MM.1S (cell line): ENCODE results near the gene CNOT10.

ENCODE experiments used
- DNase-seq: peaks from one replicate; pipeline ENCODE4 v3.0.0-alpha.2; 2015
- H2AFZ ChIP-seq: fragments of 300-600 bp; sonication (generic); 2 replicates; pipeline ENCODE4 v1.6.0; 2016; ENCODE audit warnings: antibody characterized with exemption, low read length
- H3F3A ChIP-seq: fragments of 300-600 bp; sonication (generic); 2 replicates; pipeline ENCODE4 v1.6.1; 2016; ENCODE audit warnings: mild to moderate bottlenecking, antibody characterized with exemption, low read length, moderate library complexity, mixed read lengths; ENCODE audit not compliant: insufficient read depth
- H3K27ac ChIP-seq: fragments of 300-600 bp; sonication (generic); 2 replicates; pipeline ENCODE4 v1.5.1; 2016; ENCODE audit warnings: mild to moderate bottlenecking, low read length
- H3K27me3 ChIP-seq: fragments of 300-600 bp; sonication (generic); replicated peaks from 2 replicates; pipeline ENCODE4 v1.6.0; 2016; ENCODE audit warnings: low read length; ENCODE audit not compliant: insufficient read depth
- H3K36me3 ChIP-seq: fragments of 300-600 bp; sonication (generic); replicated peaks from 2 replicates; pipeline ENCODE4 v1.6.1; 2016; ENCODE audit warnings: mild to moderate bottlenecking, low read length, mixed read lengths; ENCODE audit not compliant: insufficient read depth
- H3K4me1 ChIP-seq: fragments of 300-600 bp; sonication (generic); 2 replicates; pipeline ENCODE4 v1.6.1; 2016; ENCODE audit warnings: low read length, mixed read lengths
- H3K4me2 ChIP-seq: fragments of 300-600 bp; sonication (generic); 2 replicates; pipeline ENCODE4 v1.6.0; 2016; ENCODE audit warnings: low read depth, low read length
- H3K4me3 ChIP-seq: fragments of 300-600 bp; sonication (generic); 2 replicates; pipeline ENCODE4 v1.5.1; 2016; ENCODE audit warnings: low read length, mixed read lengths
- H3K79me2 ChIP-seq: fragments of 300-600 bp; sonication (generic); 2 replicates; pipeline ENCODE4 v1.6.1; 2016; ENCODE audit warnings: mixed run types, low read length, mixed read lengths
- H3K9ac ChIP-seq: fragments of 300-600 bp; sonication (generic); 2 replicates; pipeline ENCODE4 v1.6.1; 2016; ENCODE audit warnings: low read length, mixed read lengths
- H3K9me2 ChIP-seq: fragments of 300-600 bp; sonication (generic); replicated peaks from 2 replicates; pipeline ENCODE4 v1.6.1; 2016; ENCODE audit warnings: mild to moderate bottlenecking, low read length, mixed read lengths; ENCODE audit not compliant: insufficient read depth
- H3K9me3 ChIP-seq: fragments of 300-600 bp; sonication (generic); replicated peaks from 2 replicates; pipeline ENCODE4 v1.6.1; 2016; ENCODE audit warnings: mild to moderate bottlenecking, low read length, mixed read lengths; ENCODE audit not compliant: insufficient read depth
- H4K20me1 ChIP-seq: fragments of 300-600 bp; sonication (generic); 2 replicates; pipeline ENCODE4 v1.6.1; 2016; ENCODE audit warnings: mild to moderate bottlenecking, low read length, moderate library complexity, mixed read lengths; ENCODE audit not compliant: insufficient read depth
- CTCF ChIP-seq: fragments of 300-600 bp; sonication (generic); IDR thresholded peaks from 2 replicates; pipeline ENCODE4 v1.5.1; 2016; ENCODE audit warnings: antibody characterized with exemption, low read length, mixed read lengths
- EZH2 ChIP-seq: fragments of 300-600 bp; sonication (generic); optimal IDR thresholded peaks from 2 replicates; pipeline ENCODE3; 2017; ENCODE audit warnings: low read depth, mild to moderate bottlenecking, antibody characterized with exemption, low read length, mixed read lengths
- EZH2phosphoT487 ChIP-seq: fragments of 300-600 bp; sonication (generic); IDR thresholded peaks from 2 replicates; pipeline ENCODE4 v1.6.1; 2018; ENCODE audit warnings: antibody characterized with exemption, low read length

CNOT10 gene

GRCh38 chr3:32684029-32684799, 774 bp upstream of the CNOT10 start:
- peak; percentile 33 for DNase-seq
- Histone ChIP-seq H2AFZ (peak overlapping the region; percentile 85), H3F3A (peaks cover 13% of the 10 kb centered on the region; the same call in 1 of the 2 replicates), H3K4me2 (peak overlapping the region; percentile 82), H3K9me2 (no peaks in the 10 kb centered on the region), H3K27me3 (no peaks in the 10 kb centered on the region), H4K20me1 (no peaks in the 10 kb centered on the region), H3K9ac (peak overlapping the region; percentile 86; the same call in 1 of the 2 replicates), H3K79me2 (peaks cover 40% of the 10 kb centered on the region), H3K9me3 (no peaks in the 10 kb centered on the region), H3K4me1 (peaks cover 13% of the 10 kb centered on the region), H3K36me3 (no peaks in the 10 kb centered on the region), H3K4me3 (peak overlapping the region; percentile 81), H3K27ac (peak overlapping the region; percentile 68)
- TF ChIP-seq EZH2 = no peak
- TF ChIP-seq CTCF = no peak
- TF ChIP-seq EZH2phosphoT487 = no peak

GRCh38 chr3:32685543-32686185, 676 bp downstream of the CNOT10 start:
- peak; percentile 41 for DNase-seq

GRCh38 chr3:32686713-32687112, 1.7 kb downstream of the CNOT10 start:
- H3K79me2 ChIP-seq = peaks cover 57% of the 10 kb centered on the region
- no peak overlapping the region for H2AFZ ChIP-seq
- peak overlapping the region; percentile 82; the same call in 1 of the 2 replicates for H3K4me2 ChIP-seq
- no peaks in the 10 kb centered on the region for H4K20me1 ChIP-seq
- no peaks in the 10 kb centered on the region for H3K9me3 ChIP-seq
- no peak overlapping the region; the same call in 1 of the 2 replicates for H3K9ac ChIP-seq
- H3K4me1 ChIP-seq = peaks cover 13% of the 10 kb centered on the region
- DNase-seq = no peak
- H3K9me2 ChIP-seq = no peaks in the 10 kb centered on the region
- no peaks in the 10 kb centered on the region for H3K27me3 ChIP-seq
- TF ChIP-seq EZH2phosphoT487 = no peak
- no peak overlapping the region for H3K27ac ChIP-seq
- H3K4me3 ChIP-seq = no peak overlapping the region
- H3K36me3 ChIP-seq = no peaks in the 10 kb centered on the region
- peaks cover 13% of the 10 kb centered on the region; the same call in 1 of the 2 replicates for H3F3A ChIP-seq

More at GRCh38 chr3:32685543-32686185, 676 bp downstream of the CNOT10 start:
- Histone ChIP-seq H3K9me2 (no peaks in the 10 kb centered on the region), H3K4me1 (peaks cover 13% of the 10 kb centered on the region), H3F3A (peaks cover 13% of the 10 kb centered on the region; the same call in 1 of the 2 replicates), H3K9ac (peak overlapping the region; percentile 86), H3K27ac (peak overlapping the region; percentile 68), H3K9me3 (no peaks in the 10 kb centered on the region), H2AFZ (peak overlapping the region; percentile 87), H3K4me2 (peak overlapping the region; percentile 82), H3K4me3 (peak overlapping the region; percentile 81), H3K36me3 (no peaks in the 10 kb centered on the region), H4K20me1 (no peaks in the 10 kb centered on the region), H3K79me2 (peaks cover 52% of the 10 kb centered on the region), H3K27me3 (no peaks in the 10 kb centered on the region)
- no peak; the same call in 1 of the 2 replicates for TF ChIP-seq CTCF
- no peak for TF ChIP-seq EZH2phosphoT487
- no peak for TF ChIP-seq EZH2
